ENCODE data around the gene PCBP3.

The PCBP3 gene

GRCh38 chr21:45841033-45841432 lies 197.5 kb downstream of the PCBP3 start:
- no peak for DNase-seq (ENCODE audit: low read depth in 1 of 2, low spot score in 1 of 2)
- Histone ChIP-seq H3K4me3 (replicated peaks; ENCODE audit: insufficient read depth, low read length) (no peak overlapping the region), H3K27ac (replicated peaks) (no peak overlapping the region), H3K27me3 (ENCODE audit: insufficient read depth, poor library complexity, severe bottlenecking) (no peaks in the 10 kb centered on the region)
- no peak for TF ChIP-seq CTCF (IDR thresholded peaks at IDR 0.05; ENCODE audit: insufficient read depth, low read length)
- TF ChIP-seq GABPA (IDR thresholded peaks at IDR 0.05; ENCODE audit: low read depth), result no peak
- TF ChIP-seq POLR2AphosphoS5 (IDR thresholded peaks at IDR 0.05; ENCODE audit: low read depth), result no peak
- no peak for TF ChIP-seq REST (IDR thresholded peaks at IDR 0.05; ENCODE audit: insufficient replicate concordance, low read depth)
- no peak for TF ChIP-seq SPI1 (IDR thresholded peaks at IDR 0.05; ENCODE audit: borderline replicate concordance, low read depth)

GRCh38 chr21:45843426-45843825 lies 199.9 kb downstream of the PCBP3 start:
- Histone ChIP-seq H3K27me3 (ENCODE audit: insufficient read depth, poor library complexity, severe bottlenecking) (peaks cover 7% of the 10 kb centered on the region), H3K27ac (replicated peaks) (no peak overlapping the region), H3K4me3 (replicated peaks; ENCODE audit: insufficient read depth, low read length) (no peak overlapping the region)
- TF ChIP-seq SPI1 (IDR thresholded peaks at IDR 0.05; ENCODE audit: borderline replicate concordance, low read depth) (no peak), POLR2AphosphoS5 (IDR thresholded peaks at IDR 0.05; ENCODE audit: low read depth) (no peak), GABPA (IDR thresholded peaks at IDR 0.05; ENCODE audit: low read depth) (no peak), CTCF (IDR thresholded peaks at IDR 0.05; ENCODE audit: insufficient read depth, low read length) (no peak), REST (IDR thresholded peaks at IDR 0.05; ENCODE audit: insufficient replicate concordance, low read depth) (no peak)
- DNase-seq (ENCODE audit: low read depth in 1 of 2, low spot score in 1 of 2), result no peak

- no peak for TF ChIP-seq SPI1 (IDR thresholded peaks at IDR 0.05; ENCODE audit: borderline replicate concordance, low read depth)
- TF ChIP-seq REST (IDR thresholded peaks at IDR 0.05; ENCODE audit: insufficient replicate concordance, low read depth), result no peak
- no peak for TF ChIP-seq GABPA (IDR thresholded peaks at IDR 0.05; ENCODE audit: low read depth)
- TF ChIP-seq CTCF (IDR thresholded peaks at IDR 0.05; ENCODE audit: insufficient read depth, low read length), result no peak
- TF ChIP-seq POLR2AphosphoS5 (IDR thresholded peaks at IDR 0.05; ENCODE audit: low read depth), result no peak
- DNase-seq (ENCODE audit: low read depth in 1 of 2, low spot score in 1 of 2), result no peak
- no peak overlapping the region for H3K27ac ChIP-seq (replicated peaks)
- peaks cover 7% of the 10 kb centered on the region for H3K27me3 ChIP-seq (ENCODE audit: insufficient read depth, poor library complexity, severe bottlenecking)
- H3K4me3 ChIP-seq (replicated peaks; ENCODE audit: insufficient read depth, low read length), result no peak overlapping the region
These were observed 200.7 kb downstream of the PCBP3 start for GRCh38 chr21:45844181-45844580.
